ENCODE results near the gene UGT1A9.

DNA sequence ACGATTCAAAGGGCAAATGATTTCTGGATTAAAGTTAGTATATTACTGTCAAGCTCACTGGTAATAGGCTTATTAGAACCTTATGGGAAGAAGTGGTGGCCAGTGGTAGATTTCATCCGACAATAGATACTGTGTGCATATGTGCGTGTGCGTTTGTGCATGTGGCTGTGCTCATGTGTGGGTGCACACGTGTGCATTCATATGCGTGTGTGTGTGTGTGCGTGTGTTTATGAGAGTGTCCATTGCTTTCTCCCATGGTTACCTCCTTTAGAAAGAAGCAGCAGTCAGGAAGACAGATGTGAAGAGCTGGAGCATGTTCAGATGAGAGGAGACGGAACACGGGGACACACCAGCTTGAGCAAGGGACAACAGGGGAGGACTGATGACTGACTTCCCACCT is 97.6 kb downstream of the UGT1A9 start:
- TF ChIP-seq SIN3A (IDR thresholded peaks at IDR 0.05; ENCODE audit: borderline replicate concordance, insufficient read depth, low read length) (no peak), POLR2AphosphoS5 (IDR thresholded peaks at IDR 0.05; ENCODE audit: low read depth, low read length) (no peak)
